ENCODE data around the gene ALB.

Gene ALB

DNA sequence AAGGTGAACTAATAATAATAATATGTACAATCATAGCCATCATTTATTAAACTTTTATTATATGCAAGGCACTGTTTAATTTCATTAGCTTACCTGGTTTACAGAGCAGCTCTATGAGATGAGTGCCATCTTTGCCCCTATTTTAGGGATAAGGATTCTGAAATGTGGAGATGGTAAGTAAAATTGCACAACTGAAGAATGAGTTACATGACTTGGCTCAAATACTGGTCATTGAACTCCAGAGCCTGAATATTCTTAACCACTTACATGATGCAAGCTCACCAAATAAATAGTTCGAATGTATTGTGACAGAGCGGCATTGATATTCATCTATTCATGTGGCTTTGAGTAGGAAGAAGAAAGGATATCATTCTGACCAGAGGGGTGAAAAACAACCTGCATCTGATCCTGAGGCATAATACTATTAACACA, 11.7 kb downstream of the ALB start:
- no peak for DNase-seq (ENCODE audit: extremely low read depth, low read depth)
- TF ChIP-seq, protein P1, sequence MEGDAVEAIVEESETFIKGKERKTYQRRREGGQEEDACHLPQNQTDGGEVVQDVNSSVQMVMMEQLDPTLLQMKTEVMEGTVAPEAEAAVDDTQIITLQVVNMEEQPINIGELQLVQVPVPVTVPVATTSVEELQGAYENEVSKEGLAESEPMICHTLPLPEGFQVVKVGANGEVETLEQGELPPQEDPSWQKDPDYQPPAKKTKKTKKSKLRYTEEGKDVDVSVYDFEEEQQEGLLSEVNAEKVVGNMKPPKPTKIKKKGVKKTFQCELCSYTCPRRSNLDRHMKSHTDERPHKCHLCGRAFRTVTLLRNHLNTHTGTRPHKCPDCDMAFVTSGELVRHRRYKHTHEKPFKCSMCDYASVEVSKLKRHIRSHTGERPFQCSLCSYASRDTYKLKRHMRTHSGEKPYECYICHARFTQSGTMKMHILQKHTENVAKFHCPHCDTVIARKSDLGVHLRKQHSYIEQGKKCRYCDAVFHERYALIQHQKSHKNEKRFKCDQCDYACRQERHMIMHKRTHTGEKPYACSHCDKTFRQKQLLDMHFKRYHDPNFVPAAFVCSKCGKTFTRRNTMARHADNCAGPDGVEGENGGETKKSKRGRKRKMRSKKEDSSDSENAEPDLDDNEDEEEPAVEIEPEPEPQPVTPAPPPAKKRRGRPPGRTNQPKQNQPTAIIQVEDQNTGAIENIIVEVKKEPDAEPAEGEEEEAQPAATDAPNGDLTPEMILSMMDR (IDR thresholded peaks at IDR 0.05; ENCODE audit: low read depth, low read length) = no peak

DNA sequence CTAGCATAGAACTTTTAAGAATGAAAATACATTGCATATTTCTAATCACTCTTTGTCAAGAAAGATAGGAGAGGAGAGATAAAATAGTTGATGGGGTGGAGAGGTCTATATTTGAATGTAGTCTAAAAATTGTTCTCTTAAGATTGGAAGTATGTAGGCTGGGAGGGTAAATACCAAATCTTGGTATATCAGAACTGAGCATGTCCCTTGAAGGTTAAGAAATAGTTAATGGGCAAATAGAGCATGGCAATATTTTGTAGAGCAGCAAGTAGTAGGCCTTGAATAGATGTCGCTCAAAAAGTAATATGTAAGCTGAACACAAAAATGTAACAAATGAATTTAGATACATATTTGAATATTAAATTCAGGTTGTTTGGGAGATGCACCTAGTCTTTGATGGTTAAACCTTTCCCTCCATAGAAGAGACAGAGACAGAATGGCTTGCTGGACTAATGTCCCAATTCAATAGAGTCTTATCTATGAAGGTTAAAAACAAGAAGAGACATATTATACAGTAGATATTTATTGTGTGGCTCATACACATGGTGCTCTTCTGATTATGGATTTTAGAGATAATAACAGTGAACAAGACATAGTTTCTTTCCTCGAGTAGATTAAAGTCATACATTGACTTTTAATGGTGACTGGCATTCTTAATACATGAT, 12.5 kb downstream of the ALB start:
- TF ChIP-seq, protein P1 (IDR thresholded peaks at IDR 0.05; ENCODE audit: low read depth, low read length) = no peak
- DNase-seq (ENCODE audit: extremely low read depth, low read depth) = no peak

DNA sequence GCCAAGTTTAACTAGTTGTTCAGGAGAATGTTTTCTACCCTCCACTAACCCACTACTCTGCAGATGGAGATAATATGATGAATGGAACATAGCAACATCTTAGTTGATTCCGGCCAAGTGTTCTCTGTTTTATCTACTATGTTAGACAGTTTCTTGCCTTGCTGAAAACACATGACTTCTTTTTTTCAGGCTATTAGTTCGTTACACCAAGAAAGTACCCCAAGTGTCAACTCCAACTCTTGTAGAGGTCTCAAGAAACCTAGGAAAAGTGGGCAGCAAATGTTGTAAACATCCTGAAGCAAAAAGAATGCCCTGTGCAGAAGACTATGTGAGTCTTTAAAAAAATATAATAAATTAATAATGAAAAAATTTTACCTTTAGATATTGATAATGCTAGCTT, 13.3 kb downstream of the ALB start:
- no peak for DNase-seq (ENCODE audit: extremely low read depth, low read depth)
- TF ChIP-seq, protein P1 (IDR thresholded peaks at IDR 0.05; ENCODE audit: low read depth, low read length) = no peak

DNA sequence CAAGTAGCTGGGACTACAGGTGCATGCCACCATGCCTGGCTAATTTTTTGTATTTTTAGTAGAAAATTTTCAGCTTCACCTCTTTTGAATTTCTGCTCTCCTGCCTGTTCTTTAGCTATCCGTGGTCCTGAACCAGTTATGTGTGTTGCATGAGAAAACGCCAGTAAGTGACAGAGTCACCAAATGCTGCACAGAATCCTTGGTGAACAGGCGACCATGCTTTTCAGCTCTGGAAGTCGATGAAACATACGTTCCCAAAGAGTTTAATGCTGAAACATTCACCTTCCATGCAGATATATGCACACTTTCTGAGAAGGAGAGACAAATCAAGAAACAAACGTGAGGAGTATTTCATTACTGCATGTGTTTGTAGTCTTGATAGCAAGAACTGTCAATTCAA, 13.9 kb downstream of the ALB start:
- DNase-seq (ENCODE audit: extremely low read depth, low read depth) = no peak
- TF ChIP-seq, protein P1 (IDR thresholded peaks at IDR 0.05; ENCODE audit: low read depth, low read length) = no peak

GRCh38 chr4:73418677-73419076, 14.6 kb downstream of the ALB start:
- DNase-seq (ENCODE audit: extremely low read depth, low read depth) = no peak
- TF ChIP-seq, protein P1 (IDR thresholded peaks at IDR 0.05; ENCODE audit: low read depth, low read length) = no peak

- no peak for DNase-seq (ENCODE audit: extremely low read depth, low read depth)
Observed at GRCh38 chr4:73419106-73420038, 15.3 kb downstream of the ALB start.

More at GRCh38 chr4:73419106-73420038, 15.3 kb downstream of the ALB start:
- TF ChIP-seq, protein P1 (IDR thresholded peaks at IDR 0.05; ENCODE audit: low read depth, low read length) = no peak

Measured in AG09319 (cell line).